Neutrophil (primary cell): Measurements from ENCODE around the gene NISCH.

Experiments used
- H3K27ac ChIP-seq: fragments of 200-600 bp; sonication (generic); 2 replicates; pipeline ENCODE4 v1.5.1; 2016; ENCODE audit warnings: mild to moderate bottlenecking, moderate library complexity
- H3K27me3 ChIP-seq: fragments of 200-600 bp; sonication (generic); 2 replicates; pipeline ENCODE4 v1.6.0; 2016; ENCODE audit warnings: mild to moderate bottlenecking
- H3K36me3 ChIP-seq: fragments of 200-600 bp; sonication (generic); 2 replicates; pipeline ENCODE4 v1.5.1; 2017
- H3K4me1 ChIP-seq, 2 experiments: fragments of 200-600 bp in 1 of 2; sonication (generic) in 1 of 2; 1 replicate in 1 of 2; 2 replicates in 1 of 2; pipeline versions ENCODE4 v1.5.1 to v1.6.1; 2013 to 2016; ENCODE audit warnings: low read depth in 1 of 2, low read length in 1 of 2, mild to moderate bottlenecking in 1 of 2, moderate library complexity in 1 of 2; ENCODE audit not compliant: control insufficient read depth in 1 of 2, insufficient read depth in 1 of 2
- H3K4me3 ChIP-seq, 2 experiments: fragments of 200-600 bp in 1 of 2; sonication (generic) in 1 of 2; 1 replicate in 1 of 2; 2 replicates in 1 of 2; pipeline ENCODE4 v1.5.1; 2013 to 2016; ENCODE audit warnings: low read depth in 1 of 2, low read length in 1 of 2, mild to moderate bottlenecking in 1 of 2, moderate library complexity in 1 of 2
- H3K9me3 ChIP-seq: fragments of 200-600 bp; sonication (generic); 2 replicates; pipeline ENCODE4 v1.5.1; 2016
- CTCF ChIP-seq: fragments of 200-600 bp; sonication (generic); IDR thresholded peaks from 2 replicates; pipeline ENCODE4 v1.5.1; 2016; ENCODE audit warnings: antibody characterized with exemption

NISCH gene

GRCh38 chr3:52447512-52448355, 7.7 kb upstream of the NISCH start:
- H3K9me3 ChIP-seq = no peaks in the 10 kb centered on the region
- H3K4me3 ChIP-seq = no peak overlapping the region
- no peaks in the 10 kb centered on the region for H3K36me3 ChIP-seq
- no peak overlapping the region for H3K27ac ChIP-seq
- TF ChIP-seq CTCF = no peak
- no peaks in the 10 kb centered on the region for H3K27me3 ChIP-seq
- no peaks in the 10 kb centered on the region for H3K4me1 ChIP-seq

GRCh38 chr3:52450489-52451236, 4.7 kb upstream of the NISCH start:
- Histone ChIP-seq H3K36me3 (no peaks in the 10 kb centered on the region), H3K9me3 (no peaks in the 10 kb centered on the region), H3K27ac (no peak overlapping the region), H3K4me1 (peaks cover 7 to 12% of the 10 kb centered on the region in 2 experiments), H3K4me3 (no peak overlapping the region), H3K27me3 (no peaks in the 10 kb centered on the region)
- TF ChIP-seq CTCF = no peak

- Histone ChIP-seq H3K36me3 (no peaks in the 10 kb centered on the region), H3K4me3 (no peak overlapping the region), H3K9me3 (no peaks in the 10 kb centered on the region), H3K27ac (no peak overlapping the region), H3K4me1 (peaks cover 13 to 20% of the 10 kb centered on the region in 2 experiments), H3K27me3 (no peaks in the 10 kb centered on the region)
- TF ChIP-seq CTCF = no peak
Measured at GRCh38 chr3:52451237-52452083, 3.9 kb upstream of the NISCH start.

- TF ChIP-seq CTCF = no peak
- Histone ChIP-seq H3K36me3 (no peaks in the 10 kb centered on the region), H3K27ac (no peak overlapping the region), H3K4me1 (peaks cover 20 to 27% of the 10 kb centered on the region in 2 experiments), H3K9me3 (no peaks in the 10 kb centered on the region), H3K27me3 (no peaks in the 10 kb centered on the region), H3K4me3 (no peak overlapping the region)
Measured at GRCh38 chr3:52452126-52452525, 3.3 kb upstream of the NISCH start.

GRCh38 chr3:52452570-52453221, 2.7 kb upstream of the NISCH start:
- TF ChIP-seq CTCF = no peak
- Histone ChIP-seq H3K9me3 (no peaks in the 10 kb centered on the region), H3K4me3 (no peak overlapping the region)

More at GRCh38 chr3:52452570-52453221, 2.7 kb upstream of the NISCH start:
- no peaks in the 10 kb centered on the region for H3K36me3 ChIP-seq
- H3K4me1 ChIP-seq = peaks cover 25 to 32% of the 10 kb centered on the region in 2 experiments
- H3K27me3 ChIP-seq = no peaks in the 10 kb centered on the region
- H3K27ac ChIP-seq = no peak overlapping the region
